GM21576 (cell line): ENCODE data around the gene UBLCP1.

Experiments
- ATAC-seq: cut with Tn5 transposase; IDR thresholded peaks from one replicate; pipeline ENCODE4 v1.9.1; 2021; ENCODE audit warnings: mild to moderate bottlenecking, moderate library complexity; ENCODE audit not compliant: unreplicated experiment

The UBLCP1 gene

GRCh38 chr5:159310511-159310910, 47.4 kb downstream of the UBLCP1 start:
- ATAC-seq = no peak

- ATAC-seq = no peak
Observed at GRCh38 chr5:159311063-159311462, 48.0 kb downstream of the UBLCP1 start.

- no peak for ATAC-seq
Observed at GRCh38 chr5:159313197-159313596, 50.1 kb downstream of the UBLCP1 start.

- no peak for ATAC-seq
Observed at GRCh38 chr5:159316519-159317383, 53.7 kb downstream of the UBLCP1 start.

GRCh38 chr5:159317849-159318248, 54.8 kb downstream of the UBLCP1 start:
- no peak for ATAC-seq

GRCh38 chr5:159318448-159318847, 55.4 kb downstream of the UBLCP1 start:
- ATAC-seq = no peak

GRCh38 chr5:159319363-159319762, 56.3 kb downstream of the UBLCP1 start:
- ATAC-seq = no peak

- ATAC-seq = no peak
Observed at GRCh38 chr5:159319832-159320231, 56.7 kb downstream of the UBLCP1 start.

GRCh38 chr5:159322180-159322579, 59.1 kb downstream of the UBLCP1 start:
- ATAC-seq = no peak

GRCh38 chr5:159324102-159324755, 61.1 kb downstream of the UBLCP1 start:
- no peak for ATAC-seq

- no peak for ATAC-seq
Observed at GRCh38 chr5:159324986-159325385, 61.9 kb downstream of the UBLCP1 start.

GRCh38 chr5:159330131-159330800, 67.2 kb downstream of the UBLCP1 start, which contains the start of gene IL12B:
Gene IL12B (minus strand): TSS chr5:159330487. CDS start chr5:159326782, 3,705 bp downstream.
- ATAC-seq = no peak

- peak; percentile 62 for ATAC-seq
Observed at GRCh38 chr5:159331093-159331973, 68.2 kb downstream of the UBLCP1 start.

GRCh38 chr5:159332800-159333544, 69.9 kb downstream of the UBLCP1 start:
- ATAC-seq = peak; percentile 37

GRCh38 chr5:159333545-159333925, 70.4 kb downstream of the UBLCP1 start:
- no peak for ATAC-seq
